Epithelial cell of esophagus (primary cell): Measurements from ENCODE around the gene ZNF354C.
A peak's percentile ranks its signal among the peaks of the same experiment; 100 is the strongest.

Source experiments
- DNase-seq: peaks from one replicate; pipeline ENCODE4 v3.0.0; 2010; ENCODE audit warnings: low read depth
- H3K4me3 ChIP-seq: 2 replicates; pipeline ENCODE4 v1.5.1; 2011; ENCODE audit warnings: mild to moderate bottlenecking, low read length, control low read depth
- CTCF ChIP-seq: IDR thresholded peaks from 2 replicates; pipeline ENCODE4 v1.5.1; 2011; ENCODE audit warnings: low read depth, mild to moderate bottlenecking, low read length, control low read depth, inconsistent platforms; ENCODE audit not compliant: insufficient read depth; ENCODE audit errors: missing control alignments

ZNF354C gene

GRCh38 chr5:179120421-179120861, 60.3 kb downstream of the ZNF354C start:
- H3K4me3 ChIP-seq: no peak overlapping the region
- TF ChIP-seq CTCF: no peak
- no peak for DNase-seq

GRCh38 chr5:179120951-179121666, 60.9 kb downstream of the ZNF354C start:
- DNase-seq: no peak
- H3K4me3 ChIP-seq: no peak overlapping the region
- TF ChIP-seq CTCF: no peak

GRCh38 chr5:179121667-179122111, 61.5 kb downstream of the ZNF354C start:
- DNase-seq: no peak
- no peak for TF ChIP-seq CTCF
- H3K4me3 ChIP-seq: no peak overlapping the region

GRCh38 chr5:179122411-179123108, 62.4 kb downstream of the ZNF354C start:
- DNase-seq: no peak
- H3K4me3 ChIP-seq: no peak overlapping the region
- no peak for TF ChIP-seq CTCF

- TF ChIP-seq CTCF: no peak
- peak; percentile 2 for DNase-seq
- no peak overlapping the region for H3K4me3 ChIP-seq
Observed at GRCh38 chr5:179123109-179123426, 62.9 kb downstream of the ZNF354C start.

GRCh38 chr5:179123491-179124272, 63.5 kb downstream of the ZNF354C start:
- TF ChIP-seq CTCF: no peak
- no peak overlapping the region for H3K4me3 ChIP-seq
- DNase-seq: peak; percentile 5
